Kidney epithelial cell (primary cell): ENCODE data around the gene S100A13. TPM values are rescaled to one million over a fixed set of nuclear protein-coding genes. Genes with fewer than 3 reads are reported as not detected.
"Not testable (repeated sequence)": the region's sequence is repeated elsewhere in the genome, so short reads cannot be mapped to it uniquely, and the experiment has no call there.

ENCODE experiments used
- DNase-seq: peaks from one replicate; pipeline ENCODE4 v3.0.0-alpha.2; 2010; ENCODE audit warnings: low read depth
- H3K27me3 ChIP-seq: 2 replicates; pipeline ENCODE4 v1.6.0; 2011; ENCODE audit warnings: low read length; ENCODE audit not compliant: control insufficient read depth, insufficient read depth
- H3K36me3 ChIP-seq: 2 replicates; pipeline ENCODE4 v1.5.1; 2011; ENCODE audit warnings: low read length; ENCODE audit not compliant: control insufficient read depth, insufficient read depth
- H3K4me3 ChIP-seq: 2 replicates; pipeline ENCODE4 v1.5.1; 2011; ENCODE audit warnings: low read depth, mild to moderate bottlenecking, control low read depth, low read length
- total RNA-seq: library from RNA; depleted of rRNA; stranded (reverse); fragments of >200 nt; gene quantifications from 2 replicates; pipeline ENCODE4 v1.2.3, GENCODE V29; 2015
- TF ChIP-seq, protein P1 (sequence below): IDR thresholded peaks from 2 replicates; pipeline ENCODE4 v1.5.1; 2011; ENCODE audit warnings: mild to moderate bottlenecking, moderate library complexity, low read length, control low read depth, inconsistent platforms; ENCODE audit not compliant: insufficient read depth, poor library complexity, severe bottlenecking

S100A13 gene
- total RNA-seq, 1 donor from 2014 or later = 171 TPM

- Histone ChIP-seq H3K4me3 (no peak overlapping the region), H3K36me3 (no peaks in the 10 kb centered on the region), H3K27me3 (no peaks in the 10 kb centered on the region)
- TF ChIP-seq, protein P1, sequence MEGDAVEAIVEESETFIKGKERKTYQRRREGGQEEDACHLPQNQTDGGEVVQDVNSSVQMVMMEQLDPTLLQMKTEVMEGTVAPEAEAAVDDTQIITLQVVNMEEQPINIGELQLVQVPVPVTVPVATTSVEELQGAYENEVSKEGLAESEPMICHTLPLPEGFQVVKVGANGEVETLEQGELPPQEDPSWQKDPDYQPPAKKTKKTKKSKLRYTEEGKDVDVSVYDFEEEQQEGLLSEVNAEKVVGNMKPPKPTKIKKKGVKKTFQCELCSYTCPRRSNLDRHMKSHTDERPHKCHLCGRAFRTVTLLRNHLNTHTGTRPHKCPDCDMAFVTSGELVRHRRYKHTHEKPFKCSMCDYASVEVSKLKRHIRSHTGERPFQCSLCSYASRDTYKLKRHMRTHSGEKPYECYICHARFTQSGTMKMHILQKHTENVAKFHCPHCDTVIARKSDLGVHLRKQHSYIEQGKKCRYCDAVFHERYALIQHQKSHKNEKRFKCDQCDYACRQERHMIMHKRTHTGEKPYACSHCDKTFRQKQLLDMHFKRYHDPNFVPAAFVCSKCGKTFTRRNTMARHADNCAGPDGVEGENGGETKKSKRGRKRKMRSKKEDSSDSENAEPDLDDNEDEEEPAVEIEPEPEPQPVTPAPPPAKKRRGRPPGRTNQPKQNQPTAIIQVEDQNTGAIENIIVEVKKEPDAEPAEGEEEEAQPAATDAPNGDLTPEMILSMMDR = no peak
- no peak for DNase-seq
Measured at GRCh38 chr1:153577624-153578051, 49.7 kb downstream of the S100A13 start.

GRCh38 chr1:153577138-153577537, 50.2 kb downstream of the S100A13 start:
- TF ChIP-seq, protein P1 = no peak
- Histone ChIP-seq H3K4me3 (no peak overlapping the region), H3K36me3 (no peaks in the 10 kb centered on the region), H3K27me3 (no peaks in the 10 kb centered on the region)
- no peak for DNase-seq

GRCh38 chr1:153575497-153575896, 51.8 kb downstream of the S100A13 start:
- not testable (repeated sequence) for H3K4me3 ChIP-seq, H3K36me3 ChIP-seq, DNase-seq, H3K27me3 ChIP-seq

GRCh38 chr1:153575081-153575491, 52.2 kb downstream of the S100A13 start:
- H3K27me3 ChIP-seq, DNase-seq, H3K4me3 ChIP-seq, H3K36me3 ChIP-seq: not testable (repeated sequence)

- no peak for DNase-seq
- H3K36me3 ChIP-seq = no peaks in the 10 kb centered on the region
- no peak overlapping the region for H3K4me3 ChIP-seq
- no peaks in the 10 kb centered on the region for H3K27me3 ChIP-seq
- TF ChIP-seq, protein P1 = no peak
Measured at GRCh38 chr1:153573351-153573750, 54.0 kb downstream of the S100A13 start.

- H3K36me3 ChIP-seq = no peaks in the 10 kb centered on the region
- TF ChIP-seq, protein P1 = peak; percentile 98
- DNase-seq = peak; percentile 75
- H3K4me3 ChIP-seq = no peak overlapping the region
- H3K27me3 ChIP-seq = no peaks in the 10 kb centered on the region
Measured at GRCh38 chr1:153572569-153573015, 54.7 kb downstream of the S100A13 start.

- DNase-seq = no peak
- H3K36me3 ChIP-seq = no peaks in the 10 kb centered on the region
- TF ChIP-seq, protein P1 = no peak
- no peak overlapping the region for H3K4me3 ChIP-seq
- H3K27me3 ChIP-seq = no peaks in the 10 kb centered on the region
Measured at GRCh38 chr1:153571706-153572105, 55.6 kb downstream of the S100A13 start.
